OCI-LY7 (cell line): ENCODE data around the gene GPR146.

Source experiments
- EZH2phosphoT487 ChIP-seq: fragments of 200-600 bp; sonication (generic); IDR thresholded peaks from 2 replicates; pipeline ENCODE4 v1.6.1; 2018; ENCODE audit warnings: low read depth, borderline replicate concordance, mild to moderate bottlenecking, mixed run types, antibody characterized with exemption, low read length, moderate library complexity, mixed read lengths
- TF ChIP-seq, protein P1 (sequence below): fragments of 200-600 bp; sonication (generic); conservative IDR thresholded peaks from 2 replicates; pipeline ENCODE4 v1.5.1; 2014; ENCODE audit warnings: mild to moderate bottlenecking, antibody characterized with exemption, low read length, moderate library complexity, mixed read lengths

DNA sequence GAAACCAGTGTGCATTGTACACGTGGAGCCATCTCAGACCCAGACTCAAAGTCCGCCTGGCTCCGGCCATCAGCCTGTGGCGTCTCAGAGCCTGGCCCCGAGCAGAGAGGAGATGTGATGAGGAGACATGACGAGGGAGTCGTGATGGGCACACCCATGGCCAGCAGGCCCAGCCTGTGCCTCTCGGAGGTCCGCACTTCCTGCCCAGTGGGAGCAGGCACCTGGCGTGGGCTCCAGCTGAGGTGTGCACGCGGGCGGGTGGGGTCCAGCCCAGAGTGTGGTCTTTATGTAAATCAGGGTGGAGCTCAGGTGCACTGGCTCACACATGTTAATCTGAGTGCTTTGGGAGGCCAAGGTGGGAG, 26.0 kb upstream of the GPR146 start:
- TF ChIP-seq, protein P1, sequence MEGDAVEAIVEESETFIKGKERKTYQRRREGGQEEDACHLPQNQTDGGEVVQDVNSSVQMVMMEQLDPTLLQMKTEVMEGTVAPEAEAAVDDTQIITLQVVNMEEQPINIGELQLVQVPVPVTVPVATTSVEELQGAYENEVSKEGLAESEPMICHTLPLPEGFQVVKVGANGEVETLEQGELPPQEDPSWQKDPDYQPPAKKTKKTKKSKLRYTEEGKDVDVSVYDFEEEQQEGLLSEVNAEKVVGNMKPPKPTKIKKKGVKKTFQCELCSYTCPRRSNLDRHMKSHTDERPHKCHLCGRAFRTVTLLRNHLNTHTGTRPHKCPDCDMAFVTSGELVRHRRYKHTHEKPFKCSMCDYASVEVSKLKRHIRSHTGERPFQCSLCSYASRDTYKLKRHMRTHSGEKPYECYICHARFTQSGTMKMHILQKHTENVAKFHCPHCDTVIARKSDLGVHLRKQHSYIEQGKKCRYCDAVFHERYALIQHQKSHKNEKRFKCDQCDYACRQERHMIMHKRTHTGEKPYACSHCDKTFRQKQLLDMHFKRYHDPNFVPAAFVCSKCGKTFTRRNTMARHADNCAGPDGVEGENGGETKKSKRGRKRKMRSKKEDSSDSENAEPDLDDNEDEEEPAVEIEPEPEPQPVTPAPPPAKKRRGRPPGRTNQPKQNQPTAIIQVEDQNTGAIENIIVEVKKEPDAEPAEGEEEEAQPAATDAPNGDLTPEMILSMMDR, result no peak
- TF ChIP-seq EZH2phosphoT487, result no peak
